Calu3 (cell line): ENCODE data around the gene SBF2. TPM values are rescaled to one million over a fixed set of nuclear protein-coding genes. Genes with fewer than 3 reads are reported as not detected.

Source experiments
- BruUV-seq: library from RNA; stranded (reverse); fragments of 400-500 nt; replicated peaks from 2 replicates; lab custom pipeline; 2021; lab: Mats Ljungman, UMichigan
- CTCF ChIA-PET: fragments of 300-600 bp; sonication (Branson Sonifier 250); formaldehyde crosslinking; loops from one replicate; lab custom pipeline; 2022; ENCODE audit warnings: antibody characterized with exemption; lab: Charles Lee
- DNase-seq: peaks from one replicate; pipeline ENCODE4 v3.0.0; 2022
- H3K27ac Mint-ChIP-seq: one replicate; pipeline ENCODE4 v1.8.0; 2022; ENCODE audit warnings: mixed read lengths; ENCODE audit not compliant: unreplicated experiment
- H3K27me3 Mint-ChIP-seq: one replicate; pipeline ENCODE4 v1.8.0; 2022; ENCODE audit warnings: mixed read lengths; ENCODE audit not compliant: unreplicated experiment
- H3K36me3 Mint-ChIP-seq: one replicate; pipeline ENCODE4 v1.8.0; 2022; ENCODE audit warnings: mild to moderate bottlenecking, moderate library complexity, mixed read lengths; ENCODE audit not compliant: insufficient read depth, unreplicated experiment
- H3K4me1 Mint-ChIP-seq: one replicate; pipeline ENCODE4 v1.8.0; 2022; ENCODE audit warnings: mild to moderate bottlenecking, low read depth, mixed read lengths; ENCODE audit not compliant: unreplicated experiment
- H3K4me3 Mint-ChIP-seq: one replicate; pipeline ENCODE4 v1.8.0; 2022; ENCODE audit warnings: mild to moderate bottlenecking, low read depth, moderate library complexity, mixed read lengths; ENCODE audit not compliant: unreplicated experiment
- H3K9me3 Mint-ChIP-seq: one replicate; pipeline ENCODE4 v1.8.0; 2022; ENCODE audit warnings: low read depth, mixed read lengths; ENCODE audit not compliant: unreplicated experiment
- intact Hi-C: fragments of 100-400 bp; cut with micrococcal nuclease; formaldehyde crosslinking; loops from one replicate; pipeline ENCODE4 v1.10.0; 2022; ENCODE audit not compliant: unreplicated experiment
- total RNA-seq: library from RNA; stranded (reverse); gene quantifications from 2 replicates; pipeline ENCODE4 v1.2.3, GENCODE V29; 2022
- TF ChIP-seq, protein P1 (sequence below): fragments of 200-600 bp; IDR thresholded peaks from one replicate; pipeline ENCODE4 v1.8.0; 2022; ENCODE audit warnings: antibody characterized with exemption; ENCODE audit not compliant: unreplicated experiment

SBF2 gene
- total RNA-seq, 1 experiment from 2014 or later: 39.0 TPM

DNA sequence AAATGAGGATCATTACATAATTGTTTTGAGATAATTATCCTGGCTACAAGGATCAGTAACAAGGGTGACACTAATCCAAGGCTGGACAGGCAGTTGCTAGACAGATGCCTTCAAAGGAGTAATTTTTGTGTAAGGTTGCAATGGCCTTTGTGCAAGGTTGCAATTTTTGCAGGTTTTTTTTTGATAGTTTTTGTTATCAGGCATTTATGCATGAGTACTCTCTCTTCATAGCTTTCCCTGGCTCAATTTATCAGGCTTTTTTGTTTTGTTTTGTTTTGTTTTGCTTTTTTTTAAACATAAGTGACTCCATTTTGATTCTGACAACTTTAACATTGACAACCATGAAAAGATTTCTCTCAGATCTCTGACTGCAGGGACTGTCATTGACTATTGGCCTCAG is 519.9 kb downstream of the SBF2 start:
- Mint-ChIP-seq H3K9me3 (no peaks in the 10 kb centered on the region), H3K4me1 (peaks cover 11% of the 10 kb centered on the region), H3K36me3 (no peaks in the 10 kb centered on the region), H3K27me3 (no peaks in the 10 kb centered on the region), H3K27ac (no peak overlapping the region), H3K4me3 (no peak overlapping the region)
- BruUV-seq: no TSS peak
- intact Hi-C loops: no loop called here
- CTCF ChIA-PET: no interaction called here
- TF ChIP-seq, protein P1, sequence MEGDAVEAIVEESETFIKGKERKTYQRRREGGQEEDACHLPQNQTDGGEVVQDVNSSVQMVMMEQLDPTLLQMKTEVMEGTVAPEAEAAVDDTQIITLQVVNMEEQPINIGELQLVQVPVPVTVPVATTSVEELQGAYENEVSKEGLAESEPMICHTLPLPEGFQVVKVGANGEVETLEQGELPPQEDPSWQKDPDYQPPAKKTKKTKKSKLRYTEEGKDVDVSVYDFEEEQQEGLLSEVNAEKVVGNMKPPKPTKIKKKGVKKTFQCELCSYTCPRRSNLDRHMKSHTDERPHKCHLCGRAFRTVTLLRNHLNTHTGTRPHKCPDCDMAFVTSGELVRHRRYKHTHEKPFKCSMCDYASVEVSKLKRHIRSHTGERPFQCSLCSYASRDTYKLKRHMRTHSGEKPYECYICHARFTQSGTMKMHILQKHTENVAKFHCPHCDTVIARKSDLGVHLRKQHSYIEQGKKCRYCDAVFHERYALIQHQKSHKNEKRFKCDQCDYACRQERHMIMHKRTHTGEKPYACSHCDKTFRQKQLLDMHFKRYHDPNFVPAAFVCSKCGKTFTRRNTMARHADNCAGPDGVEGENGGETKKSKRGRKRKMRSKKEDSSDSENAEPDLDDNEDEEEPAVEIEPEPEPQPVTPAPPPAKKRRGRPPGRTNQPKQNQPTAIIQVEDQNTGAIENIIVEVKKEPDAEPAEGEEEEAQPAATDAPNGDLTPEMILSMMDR: no peak
- DNase-seq: no peak

DNA sequence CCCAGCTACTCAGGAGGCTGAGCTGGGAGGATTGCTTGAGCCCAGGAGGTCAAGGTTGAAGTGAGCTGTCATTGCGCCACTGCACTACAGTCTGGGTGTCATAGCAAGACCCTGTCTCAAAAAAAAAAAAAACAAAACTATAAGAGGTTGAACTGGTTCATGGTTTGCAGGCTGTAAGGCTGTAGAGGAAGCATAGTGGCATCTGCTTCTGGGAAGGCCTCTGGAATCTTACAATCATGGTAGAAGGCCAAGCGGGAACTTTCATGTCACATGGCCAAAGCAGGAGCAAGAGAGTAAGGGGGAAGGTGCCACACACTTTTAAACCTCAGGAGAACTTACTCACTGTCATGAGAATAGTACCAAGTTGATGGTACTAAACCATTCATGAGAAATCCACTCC is 520.5 kb downstream of the SBF2 start:
- no TSS peak for BruUV-seq
- TF ChIP-seq, protein P1: no peak
- no peak overlapping the region for H3K27ac Mint-ChIP-seq
- intact Hi-C loops: no loop called here
- no peak for DNase-seq
- CTCF ChIA-PET: no interaction called here
- peaks cover 11% of the 10 kb centered on the region for H3K4me1 Mint-ChIP-seq
- H3K36me3 Mint-ChIP-seq: no peaks in the 10 kb centered on the region
- no peaks in the 10 kb centered on the region for H3K9me3 Mint-ChIP-seq
- no peaks in the 10 kb centered on the region for H3K27me3 Mint-ChIP-seq
- no peak overlapping the region for H3K4me3 Mint-ChIP-seq

DNA sequence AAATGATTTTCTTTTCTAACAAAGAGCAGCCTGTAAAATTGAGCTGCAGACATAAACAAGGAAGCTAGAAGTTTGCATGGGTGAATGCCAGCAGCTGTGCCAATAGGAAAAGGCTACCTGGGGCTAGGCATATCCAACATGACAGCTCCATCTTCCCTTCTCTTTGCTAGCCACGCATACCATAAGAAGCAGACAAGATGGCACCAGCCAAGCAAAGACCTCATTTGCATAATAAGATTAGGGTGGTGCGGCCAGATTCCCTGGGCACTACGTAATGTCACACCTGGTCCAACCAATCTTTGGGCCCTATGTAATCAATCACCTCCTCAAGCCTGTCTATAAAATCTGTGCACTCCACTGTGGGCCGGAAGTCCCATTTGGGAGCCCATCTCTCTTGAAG is 521.8 kb downstream of the SBF2 start:
- no peak for DNase-seq
- intact Hi-C loops: no loop called here
- no TSS peak for BruUV-seq
- Mint-ChIP-seq H3K27me3 (no peaks in the 10 kb centered on the region), H3K9me3 (no peaks in the 10 kb centered on the region), H3K27ac (no peak overlapping the region), H3K4me3 (no peak overlapping the region), H3K36me3 (no peaks in the 10 kb centered on the region), H3K4me1 (peaks cover 11% of the 10 kb centered on the region)
- TF ChIP-seq, protein P1: no peak
- CTCF ChIA-PET: no interaction called here

DNA sequence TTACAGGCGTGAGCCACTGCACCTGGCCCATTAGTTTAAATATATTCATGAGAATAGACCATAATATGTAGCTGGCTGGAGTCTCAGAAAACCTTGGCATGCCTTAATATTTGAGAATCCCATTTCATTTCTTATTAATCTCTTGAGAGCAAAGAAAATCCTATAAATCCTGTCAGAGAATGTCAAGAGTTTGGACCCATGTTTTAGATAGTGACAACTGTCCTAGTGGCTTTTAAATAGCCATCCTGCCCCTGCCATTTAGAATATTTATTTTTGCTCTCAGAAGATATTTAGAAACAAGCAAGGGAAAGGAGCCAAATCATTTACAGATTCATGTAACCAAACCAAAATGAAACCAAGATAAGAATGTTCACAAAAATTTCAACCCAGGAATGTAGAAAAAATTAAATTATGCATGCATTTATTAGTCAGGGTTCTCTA is 522.9 kb downstream of the SBF2 start:
- TF ChIP-seq, protein P1: no peak
- DNase-seq: no peak
- Mint-ChIP-seq H3K9me3 (no peaks in the 10 kb centered on the region), H3K27ac (no peak overlapping the region), H3K4me1 (peaks cover 11% of the 10 kb centered on the region), H3K4me3 (no peak overlapping the region), H3K36me3 (no peaks in the 10 kb centered on the region), H3K27me3 (no peaks in the 10 kb centered on the region)
- intact Hi-C loops: no loop called here
- BruUV-seq: no TSS peak
- CTCF ChIA-PET: no interaction called here
